A673 (cell line): ENCODE data around the gene CTLA4. TPM values are rescaled to one million over a fixed set of nuclear protein-coding genes. Genes with fewer than 3 reads are reported as not detected.

Source experiments
- BruUV-seq: library from RNA; stranded (reverse); fragments of 400-500 nt; replicated peaks from 2 replicates; lab custom pipeline; 2021; lab: Mats Ljungman, UMichigan
- CTCF ChIA-PET: fragments of 300-600 bp; sonication (Branson Sonifier 250); formaldehyde crosslinking; loops from one replicate; lab custom pipeline; 2022; ENCODE audit warnings: antibody characterized with exemption; lab: Charles Lee
- POLR2A ChIA-PET: fragments of 300-600 bp; sonication (Branson Sonifier 250); formaldehyde crosslinking; loops from one replicate; lab custom pipeline; 2022; ENCODE audit warnings: antibody characterized with exemption; ENCODE audit not compliant: low non-redundant PET; lab: Charles Lee
- DNase-seq: peaks from one replicate; pipeline ENCODE4 v3.0.0-alpha.2; 2015; ENCODE audit warnings: low spot score
- H3K27ac ChIP-seq: fragments of 200-600 bp; sonication (generic); 2 replicates; pipeline ENCODE4 v1.5.1; 2016; ENCODE audit warnings: mixed run types, low read depth, mild to moderate bottlenecking, mixed read lengths, antibody characterized with exemption, low read length; ENCODE audit not compliant: poor library complexity, severe bottlenecking
- H3K27me3 ChIP-seq: fragments of 200-600 bp; sonication (generic); replicated peaks from 2 replicates; pipeline ENCODE4 v1.6.1; 2017; ENCODE audit warnings: mixed run types, low read depth, mild to moderate bottlenecking, mixed read lengths, antibody characterized with exemption, low read length; ENCODE audit not compliant: insufficient read depth, poor library complexity
- H3K36me3 ChIP-seq: fragments of 200-600 bp; sonication (generic); 2 replicates; pipeline ENCODE4 v1.6.1; 2016; ENCODE audit warnings: mixed run types, mild to moderate bottlenecking, mixed read lengths, antibody characterized with exemption, low read length; ENCODE audit not compliant: insufficient read depth, poor library complexity, severe bottlenecking
- H3K4me1 ChIP-seq: fragments of 200-600 bp; sonication (generic); 2 replicates; pipeline ENCODE4 v1.6.1; 2017; ENCODE audit warnings: mixed run types, mild to moderate bottlenecking, mixed read lengths, antibody characterized with exemption, low read length; ENCODE audit not compliant: insufficient read depth, poor library complexity, severe bottlenecking
- H3K4me3 ChIP-seq: fragments of 200-600 bp; sonication (generic); 2 replicates; pipeline ENCODE4 v1.5.1; 2016; ENCODE audit warnings: low read depth, mixed run types, mild to moderate bottlenecking, mixed read lengths, low read length; ENCODE audit not compliant: poor library complexity, severe bottlenecking
- H3K9me3 ChIP-seq: fragments of 200-600 bp; sonication (generic); 2 replicates; pipeline ENCODE4 v1.6.1; 2016; ENCODE audit warnings: mixed run types, low read depth, mild to moderate bottlenecking, mixed read lengths, antibody characterized with exemption, low read length; ENCODE audit not compliant: poor library complexity, severe bottlenecking
- EZH2 ChIP-seq: fragments of 200-600 bp; sonication (generic); IDR thresholded peaks from 2 replicates; pipeline ENCODE4 v1.6.1; 2017; ENCODE audit warnings: borderline replicate concordance, low read depth, mild to moderate bottlenecking, mixed read lengths, antibody characterized with exemption, low read length; ENCODE audit not compliant: poor library complexity, severe bottlenecking
- intact Hi-C: fragments of 100-400 bp; cut with micrococcal nuclease; formaldehyde crosslinking; loops from one replicate; pipeline ENCODE4 v1.10.0; 2022; ENCODE audit not compliant: unreplicated experiment
- total RNA-seq: library from RNA; stranded (reverse); gene quantifications from 2 replicates; pipeline ENCODE4 v1.2.3, GENCODE V29; 2021
- TF ChIP-seq, protein P1 (sequence below): fragments of 300-800, 200-600 bp; sonication (generic); conservative IDR thresholded peaks from 2 replicates; pipeline ENCODE4 v1.5.1; 2017; ENCODE audit warnings: low read depth, mild to moderate bottlenecking, antibody characterized with exemption, low read length, moderate library complexity, mixed read lengths

The CTLA4 gene
- total RNA-seq, 1 experiment from 2014 or later = not detected

DNA sequence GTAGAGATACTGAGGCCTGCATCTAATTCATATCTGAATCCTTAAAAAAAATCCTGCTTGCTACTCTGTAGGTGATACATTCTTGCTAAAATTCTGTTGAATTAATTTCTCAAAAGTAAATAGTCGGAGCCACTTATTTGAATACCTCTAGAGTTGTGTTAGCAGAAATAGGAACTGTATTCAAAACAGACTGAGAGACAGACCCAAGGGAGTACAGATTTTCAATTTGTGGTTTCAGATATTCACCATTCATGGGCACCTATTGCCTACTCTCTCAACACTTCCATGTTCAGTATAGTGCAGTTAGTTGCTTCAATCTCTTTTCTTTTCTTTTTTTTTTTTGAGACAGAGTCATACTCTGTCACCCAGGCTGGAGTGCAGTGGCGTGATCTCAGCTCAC lies 46.6 kb upstream of the CTLA4 start:
- Histone ChIP-seq H3K36me3 (no peaks in the 10 kb centered on the region), H3K27me3 (no peaks in the 10 kb centered on the region), H3K4me1 (no peaks in the 10 kb centered on the region), H3K9me3 (no peaks in the 10 kb centered on the region), H3K4me3 (no peak overlapping the region), H3K27ac (no peak overlapping the region)
- BruUV-seq = no TSS peak
- DNase-seq = no peak
- no peak for TF ChIP-seq EZH2
- TF ChIP-seq, protein P1, sequence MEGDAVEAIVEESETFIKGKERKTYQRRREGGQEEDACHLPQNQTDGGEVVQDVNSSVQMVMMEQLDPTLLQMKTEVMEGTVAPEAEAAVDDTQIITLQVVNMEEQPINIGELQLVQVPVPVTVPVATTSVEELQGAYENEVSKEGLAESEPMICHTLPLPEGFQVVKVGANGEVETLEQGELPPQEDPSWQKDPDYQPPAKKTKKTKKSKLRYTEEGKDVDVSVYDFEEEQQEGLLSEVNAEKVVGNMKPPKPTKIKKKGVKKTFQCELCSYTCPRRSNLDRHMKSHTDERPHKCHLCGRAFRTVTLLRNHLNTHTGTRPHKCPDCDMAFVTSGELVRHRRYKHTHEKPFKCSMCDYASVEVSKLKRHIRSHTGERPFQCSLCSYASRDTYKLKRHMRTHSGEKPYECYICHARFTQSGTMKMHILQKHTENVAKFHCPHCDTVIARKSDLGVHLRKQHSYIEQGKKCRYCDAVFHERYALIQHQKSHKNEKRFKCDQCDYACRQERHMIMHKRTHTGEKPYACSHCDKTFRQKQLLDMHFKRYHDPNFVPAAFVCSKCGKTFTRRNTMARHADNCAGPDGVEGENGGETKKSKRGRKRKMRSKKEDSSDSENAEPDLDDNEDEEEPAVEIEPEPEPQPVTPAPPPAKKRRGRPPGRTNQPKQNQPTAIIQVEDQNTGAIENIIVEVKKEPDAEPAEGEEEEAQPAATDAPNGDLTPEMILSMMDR = no peak
- intact Hi-C loops = no loop called here
- CTCF ChIA-PET = no interaction called here
- POLR2A ChIA-PET = no interaction called here

DNA sequence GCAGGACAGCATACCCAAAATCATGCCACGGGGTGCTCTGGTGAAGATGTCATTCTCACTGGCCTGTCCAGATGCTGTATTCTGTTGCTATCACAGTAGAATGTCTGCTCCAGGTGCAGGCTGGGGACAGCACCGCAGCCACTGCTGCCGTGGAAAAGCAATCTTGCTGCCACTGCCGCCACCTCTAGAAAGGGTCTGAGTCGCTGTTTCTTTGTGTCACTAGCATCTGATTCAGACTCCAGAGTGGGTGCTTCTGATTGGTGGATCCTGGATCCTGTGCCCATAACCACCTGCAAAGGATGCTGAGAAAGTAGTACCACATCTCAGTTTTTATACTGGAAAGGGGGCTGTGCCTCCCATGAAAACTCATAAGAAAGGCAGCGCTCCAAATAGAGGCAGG lies 45.3 kb upstream of the CTLA4 start:
- CTCF ChIA-PET = no interaction called here
- H3K27me3 ChIP-seq = no peaks in the 10 kb centered on the region
- POLR2A ChIA-PET = no interaction called here
- no peak for DNase-seq
- intact Hi-C loops = no loop called here
- TF ChIP-seq EZH2 = no peak
- TF ChIP-seq, protein P1 = no peak
- no peak overlapping the region for H3K4me3 ChIP-seq
- no peak overlapping the region for H3K27ac ChIP-seq
- no peaks in the 10 kb centered on the region for H3K36me3 ChIP-seq
- BruUV-seq = no TSS peak
- H3K4me1 ChIP-seq = no peaks in the 10 kb centered on the region
- H3K9me3 ChIP-seq = no peaks in the 10 kb centered on the region

DNA sequence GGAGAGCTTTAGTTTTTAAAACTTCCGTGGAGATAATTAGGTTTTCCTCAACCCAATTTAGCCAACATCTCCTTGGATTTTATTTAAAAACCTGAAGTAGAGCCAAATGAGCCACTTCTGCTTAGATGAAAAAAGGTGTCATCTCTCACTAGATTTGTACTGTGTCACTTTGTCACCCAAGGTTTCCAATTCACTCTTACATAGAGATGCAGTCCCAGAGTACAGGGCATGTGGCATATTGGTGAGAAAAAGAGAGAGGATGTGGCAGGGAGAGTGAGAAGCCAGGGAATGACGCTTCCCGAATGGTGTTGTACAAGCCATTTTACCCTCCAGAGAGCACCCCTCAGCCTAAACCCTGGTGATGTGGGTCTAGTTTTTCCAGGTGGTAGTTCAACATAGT lies 44.4 kb upstream of the CTLA4 start:
- DNase-seq = no peak
- Histone ChIP-seq H3K9me3 (no peaks in the 10 kb centered on the region), H3K4me3 (no peak overlapping the region), H3K4me1 (no peaks in the 10 kb centered on the region), H3K27ac (no peak overlapping the region), H3K36me3 (no peaks in the 10 kb centered on the region), H3K27me3 (no peaks in the 10 kb centered on the region)
- CTCF ChIA-PET = no interaction called here
- POLR2A ChIA-PET = no interaction called here
- TF ChIP-seq EZH2 = no peak
- TF ChIP-seq, protein P1 = no peak
- BruUV-seq = no TSS peak
- intact Hi-C loops = no loop called here
